ENCODE results near the gene TUBGCP2.
A peak's percentile ranks its signal among the peaks of the same experiment; 100 is the strongest.
"Not testable (repeated sequence)": the region's sequence is repeated elsewhere in the genome, so short reads cannot be mapped to it uniquely, and the experiment has no call there.

TUBGCP2 gene

GRCh38 chr10:133277993-133278576 is 30.6 kb downstream of the TUBGCP2 start:
- DNase-seq (ENCODE audit: low read depth): no peak

GRCh38 chr10:133277277-133277992 is 31.2 kb downstream of the TUBGCP2 start:
- no peak for DNase-seq (ENCODE audit: low read depth)

- DNase-seq (ENCODE audit: low read depth): peak; percentile 63
Measured at GRCh38 chr10:133276435-133277201, 32.1 kb downstream of the TUBGCP2 start, which contains the start of gene ADAM8. Gene ADAM8 (minus strand): TSS chr10:133276868. CDS start chr10:133276817, 51 bp downstream.

GRCh38 chr10:133276100-133276434 is 32.6 kb downstream of the TUBGCP2 start:
- DNase-seq (ENCODE audit: low read depth): no peak

- DNase-seq (ENCODE audit: low read depth): no peak
Measured at GRCh38 chr10:133275684-133276092, 33.0 kb downstream of the TUBGCP2 start.

- peak; percentile 78 for DNase-seq (ENCODE audit: low read depth)
Measured at GRCh38 chr10:133274751-133275683, 33.7 kb downstream of the TUBGCP2 start.

- DNase-seq (ENCODE audit: low read depth): no peak
Measured at GRCh38 chr10:133273534-133274143, 35.0 kb downstream of the TUBGCP2 start.

GRCh38 chr10:133272964-133273420 is 35.7 kb downstream of the TUBGCP2 start:
- DNase-seq (ENCODE audit: low read depth): no peak

- DNase-seq (ENCODE audit: low read depth): no peak
Measured at GRCh38 chr10:133272301-133272963, 36.2 kb downstream of the TUBGCP2 start.

- no peak for DNase-seq (ENCODE audit: low read depth)
Measured at GRCh38 chr10:133271521-133272300, 37.0 kb downstream of the TUBGCP2 start.

GRCh38 chr10:133270773-133271297 is 37.8 kb downstream of the TUBGCP2 start:
- no peak for DNase-seq (ENCODE audit: low read depth)

GRCh38 chr10:133270204-133270603 is 38.5 kb downstream of the TUBGCP2 start:
- no peak for DNase-seq (ENCODE audit: low read depth)

GRCh38 chr10:133269367-133269766 is 39.3 kb downstream of the TUBGCP2 start:
- no peak for DNase-seq (ENCODE audit: low read depth)

- no peak for DNase-seq (ENCODE audit: low read depth)
Measured at GRCh38 chr10:133268532-133268931, 40.1 kb downstream of the TUBGCP2 start.

GRCh38 chr10:133267829-133268228 is 40.8 kb downstream of the TUBGCP2 start:
- DNase-seq (ENCODE audit: low read depth): no peak

- DNase-seq (ENCODE audit: low read depth): no peak
Measured at GRCh38 chr10:133267293-133267692, 41.4 kb downstream of the TUBGCP2 start.

GRCh38 chr10:133266056-133266795 is 42.4 kb downstream of the TUBGCP2 start:
- no peak for DNase-seq (ENCODE audit: low read depth)

GRCh38 chr10:133265052-133265451 is 43.6 kb downstream of the TUBGCP2 start:
- not testable (repeated sequence) for DNase-seq (ENCODE audit: low read depth)

- no peak for DNase-seq (ENCODE audit: low read depth)
Measured at GRCh38 chr10:133264461-133264860, 44.2 kb downstream of the TUBGCP2 start.
